Tongue (tissue), 2 donors: Measurements from ENCODE around the gene FAM184A. TPM values are rescaled to one million over a fixed set of nuclear protein-coding genes. Genes with fewer than 3 reads are reported as not detected.

Source experiments
- DNase-seq: peaks from one replicate; pipeline ENCODE4 v3.0.0-alpha.2; 2015
- total RNA-seq: library from RNA; depleted of rRNA; stranded (reverse); fragments of >200 nt; gene quantifications from one replicate; pipeline ENCODE4 v1.2.3, GENCODE V29; 2014

Gene FAM184A
- total RNA-seq, 1 donor from 2014 or later, result 16.4 TPM

DNA sequence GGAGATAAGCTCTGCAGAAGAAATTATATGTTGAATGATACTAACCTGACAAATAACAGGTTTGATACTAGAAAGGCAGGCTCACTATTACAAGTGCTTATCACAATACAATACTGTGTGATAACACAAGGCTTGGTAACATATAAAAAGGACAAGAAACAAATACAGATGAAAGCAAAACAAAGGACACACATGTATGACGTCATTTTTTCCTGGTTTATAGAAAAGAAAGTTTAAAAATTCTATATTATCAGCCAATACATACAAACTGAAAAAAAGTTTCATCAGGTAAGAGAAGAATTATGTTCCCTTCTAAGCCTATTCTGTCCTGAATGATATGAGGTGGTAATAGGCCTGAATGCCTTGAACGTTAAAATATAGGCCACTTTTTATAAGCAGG, 111.2 kb downstream of the FAM184A start:
- DNase-seq, result no peak

DNA sequence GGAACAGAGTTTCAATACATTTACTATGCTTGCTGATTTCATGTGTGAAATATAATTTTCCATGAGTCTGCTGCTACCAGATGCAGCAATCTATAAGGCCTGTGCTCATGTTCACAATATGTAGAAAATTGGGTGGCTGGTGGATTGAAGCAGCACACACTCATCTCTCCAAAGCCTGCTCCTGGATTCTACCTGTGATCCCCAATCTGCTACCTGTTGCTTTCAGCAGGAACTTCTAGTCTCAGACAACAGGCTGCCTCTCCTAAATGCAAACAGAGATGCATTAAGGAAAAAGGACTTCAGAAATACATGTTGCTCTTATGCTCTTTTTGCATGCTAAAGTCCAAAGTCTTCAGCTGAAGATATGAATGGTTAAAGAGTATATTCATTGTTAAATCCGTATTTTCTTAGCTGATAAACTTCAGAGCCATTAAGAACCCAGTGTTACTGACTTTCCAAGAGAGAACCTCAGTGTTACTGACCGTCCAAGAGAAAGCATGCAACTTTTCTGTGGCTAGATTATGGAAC, 112.6 kb downstream of the FAM184A start:
- DNase-seq, result no peak

DNA sequence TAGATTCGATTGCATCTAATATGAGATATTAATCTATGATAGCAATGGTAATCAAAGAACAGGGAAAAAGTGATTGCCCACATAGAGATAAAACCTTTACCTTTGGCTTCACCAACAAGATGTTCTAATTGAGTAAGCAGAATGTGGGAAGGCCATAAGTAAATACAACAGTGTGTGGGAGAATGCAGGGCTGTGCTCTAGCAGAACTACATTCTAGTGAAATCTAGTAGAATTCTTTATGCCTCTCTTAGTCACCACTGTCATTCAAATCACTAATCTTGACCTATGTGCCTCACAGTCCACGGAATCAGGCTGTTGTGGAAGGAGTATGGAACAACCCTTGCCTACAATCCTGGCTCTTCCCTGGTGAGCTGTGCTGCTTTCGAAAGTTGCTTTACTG, 113.1 kb downstream of the FAM184A start:
- no peak for DNase-seq

DNA sequence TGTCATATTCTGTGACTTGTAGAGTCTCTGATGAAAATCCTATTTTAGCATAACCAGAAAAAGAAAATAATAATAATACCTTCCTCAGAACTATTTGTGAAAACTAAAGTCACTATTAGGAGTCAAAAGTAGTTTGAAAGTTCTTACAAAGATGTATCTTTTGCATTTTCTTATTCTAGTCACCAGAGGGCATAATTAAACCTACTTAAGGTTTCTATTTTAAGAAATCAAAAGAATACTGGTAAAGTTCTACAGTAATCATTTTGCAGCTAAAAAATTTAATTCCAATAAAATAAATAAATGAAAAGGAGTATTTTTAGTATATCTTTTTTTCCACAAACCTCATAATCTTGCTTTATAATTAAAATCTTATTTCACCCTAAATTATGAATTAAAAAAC, 115.5 kb downstream of the FAM184A start:
- peak; percentile 13 for DNase-seq

DNA sequence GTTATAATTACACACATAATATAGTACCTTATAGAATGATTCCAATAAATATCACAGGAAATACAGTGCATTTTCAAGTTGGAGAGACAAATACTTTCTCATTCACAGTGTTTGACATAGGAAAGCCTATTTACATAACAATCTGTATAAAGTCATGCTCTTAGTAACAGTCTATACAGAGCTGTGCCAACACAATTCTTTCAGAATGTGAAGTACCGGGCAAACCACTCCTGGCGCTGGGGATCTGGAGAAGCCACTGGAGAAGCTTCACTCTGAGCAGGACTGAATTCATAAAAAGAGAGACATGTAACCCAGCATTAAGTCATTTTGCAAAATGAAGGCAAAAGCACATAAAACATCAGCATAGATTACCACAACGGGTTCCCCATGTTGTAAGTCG, 118.6 kb downstream of the FAM184A start:
- no peak for DNase-seq

DNA sequence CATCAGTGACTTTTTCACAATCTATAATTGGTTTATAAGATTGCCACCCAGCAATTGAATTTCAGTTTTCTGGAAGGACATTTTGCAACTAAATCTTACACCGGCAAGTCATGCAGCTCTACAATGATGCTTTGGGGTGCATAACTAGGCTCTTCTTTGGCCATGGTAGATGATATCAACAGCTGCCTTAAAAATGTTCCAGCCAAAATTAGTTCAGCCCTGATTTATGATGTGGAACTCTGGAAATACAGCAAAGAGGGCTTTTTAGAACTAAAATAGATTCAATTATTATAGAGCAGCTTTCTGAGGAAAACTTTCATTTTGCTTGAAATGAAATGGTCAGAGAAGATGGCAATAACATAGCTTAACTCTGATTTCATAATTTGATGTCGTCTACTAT, 125.1 kb downstream of the FAM184A start:
- DNase-seq, result peak; percentile 56

DNA sequence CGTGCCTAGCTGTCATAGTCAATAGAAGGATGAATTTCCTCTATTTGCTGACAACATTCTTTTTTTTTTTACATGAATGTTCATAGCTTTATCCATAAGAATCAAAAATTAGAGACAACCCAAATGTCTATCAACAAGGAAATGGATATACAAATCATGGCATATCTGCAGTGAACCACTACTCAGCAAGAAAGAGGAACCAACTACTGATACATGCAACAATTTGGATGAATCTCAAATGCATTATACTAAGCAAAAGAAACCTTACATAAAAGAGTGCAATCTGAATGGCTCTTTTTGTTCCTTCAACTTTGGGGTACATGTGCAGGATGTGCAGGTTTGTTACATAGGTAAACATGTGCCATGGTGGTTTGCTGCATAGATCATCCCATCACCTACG, 125.8 kb downstream of the FAM184A start:
- no peak for DNase-seq

DNA sequence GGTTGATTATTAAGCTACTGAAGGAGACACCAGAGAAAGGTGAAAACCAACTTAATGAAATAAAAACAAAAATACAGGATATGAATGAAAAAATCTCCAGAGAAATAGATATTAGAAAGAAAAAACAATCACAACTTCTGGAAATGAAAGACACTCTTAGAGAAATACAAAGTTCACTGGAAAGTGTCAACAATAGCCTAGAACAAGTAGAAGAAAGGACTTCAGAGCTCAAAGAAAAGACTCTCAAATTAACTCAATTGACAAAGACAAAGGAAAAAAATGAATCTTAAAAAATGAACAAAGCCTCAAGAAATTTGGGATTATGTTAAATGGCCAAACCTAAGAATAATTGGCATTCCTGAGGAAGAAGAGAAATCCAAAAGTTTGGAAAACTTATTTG, 133.2 kb downstream of the FAM184A start:
- no peak for DNase-seq

DNA sequence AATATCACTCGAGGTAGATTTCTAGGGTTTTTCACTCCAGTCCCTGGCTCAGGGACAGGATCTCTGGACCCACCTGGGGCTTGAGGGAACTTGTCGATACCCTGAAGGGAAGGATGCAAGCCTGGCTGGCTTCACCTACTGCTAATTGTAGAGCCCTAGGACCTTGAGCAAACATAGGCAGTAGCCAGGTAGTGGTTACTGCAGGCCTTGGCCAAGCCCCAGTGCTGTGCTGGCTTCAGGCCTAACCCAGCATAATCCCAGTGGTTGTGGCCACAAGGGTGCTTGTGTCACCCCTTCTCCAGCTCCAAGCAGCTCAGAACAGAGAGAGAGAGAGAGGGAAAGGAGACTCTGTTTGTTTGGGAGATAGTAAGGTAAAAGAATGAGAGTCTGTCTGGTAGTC, 137.7 kb downstream of the FAM184A start:
- DNase-seq, result no peak

DNA sequence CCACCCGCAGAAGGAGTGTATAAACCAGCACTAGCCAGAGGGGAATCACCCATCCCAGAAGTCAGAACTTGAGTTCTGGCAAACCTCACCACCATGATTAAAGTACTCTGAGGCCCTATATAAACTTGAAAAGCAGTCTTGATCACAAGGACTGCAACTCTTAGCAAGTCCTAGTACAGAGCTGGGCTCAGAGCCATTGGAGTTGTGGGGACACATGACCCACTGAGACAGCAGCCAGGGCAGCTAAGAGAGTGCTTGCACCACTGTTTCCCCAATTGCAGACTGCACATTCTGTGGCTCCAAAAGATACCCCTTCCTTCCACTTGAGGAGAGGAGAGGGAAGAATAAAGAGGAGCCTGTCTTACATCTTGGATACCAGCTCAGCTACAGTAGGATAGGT, 138.8 kb downstream of the FAM184A start:
- DNase-seq, result no peak

DNA sequence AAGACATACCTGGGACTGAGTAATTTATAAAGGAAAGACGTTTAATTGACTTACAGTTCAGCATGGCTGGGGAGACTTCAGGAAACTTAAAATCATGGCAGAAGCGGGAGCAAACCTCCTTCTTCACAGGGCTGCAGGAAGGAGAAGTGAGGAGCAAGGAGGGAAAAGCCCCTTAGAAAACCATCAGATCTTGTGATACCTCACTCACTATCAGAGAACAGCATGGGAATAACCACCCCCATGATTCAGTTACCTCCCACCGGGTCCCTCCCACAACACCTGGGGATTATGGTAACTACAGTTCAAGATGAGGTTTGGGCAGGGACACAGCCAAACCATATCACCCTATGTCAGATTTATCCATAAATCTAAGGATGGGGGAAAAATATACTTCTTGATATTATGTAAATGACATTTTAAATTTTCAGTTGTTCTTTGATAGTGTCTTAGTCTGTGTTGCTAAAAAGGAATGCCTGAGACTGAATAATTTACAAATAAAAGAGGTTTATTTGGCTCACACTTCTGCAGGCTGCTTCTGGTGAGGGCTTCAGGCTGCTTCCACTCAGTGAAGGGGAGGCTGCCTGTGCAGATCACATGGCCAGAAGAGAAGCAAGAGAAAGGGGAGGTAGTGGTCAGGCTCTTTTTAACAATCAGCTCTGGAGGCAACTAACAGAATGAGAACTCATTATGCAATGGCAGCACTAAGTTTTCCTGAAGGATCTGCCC, 142.3 kb downstream of the FAM184A start:
- no peak for DNase-seq

DNA sequence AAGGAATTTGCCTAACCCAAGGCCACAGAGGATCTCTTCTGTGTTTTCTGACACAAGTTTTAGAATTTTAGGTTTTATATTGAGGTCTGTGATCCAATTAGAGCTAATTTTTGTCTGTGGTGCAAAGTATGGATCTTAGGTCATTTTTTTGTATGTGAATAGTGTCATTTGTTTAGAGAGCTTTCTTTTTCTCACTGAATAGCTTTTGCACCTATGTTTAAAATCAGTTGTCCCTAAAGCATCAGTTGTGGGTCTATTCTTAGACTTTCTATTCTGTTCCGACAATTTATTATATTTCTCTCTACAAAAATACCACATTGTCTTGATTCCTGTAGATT, 143.2 kb downstream of the FAM184A start:
- DNase-seq, result no peak

DNA sequence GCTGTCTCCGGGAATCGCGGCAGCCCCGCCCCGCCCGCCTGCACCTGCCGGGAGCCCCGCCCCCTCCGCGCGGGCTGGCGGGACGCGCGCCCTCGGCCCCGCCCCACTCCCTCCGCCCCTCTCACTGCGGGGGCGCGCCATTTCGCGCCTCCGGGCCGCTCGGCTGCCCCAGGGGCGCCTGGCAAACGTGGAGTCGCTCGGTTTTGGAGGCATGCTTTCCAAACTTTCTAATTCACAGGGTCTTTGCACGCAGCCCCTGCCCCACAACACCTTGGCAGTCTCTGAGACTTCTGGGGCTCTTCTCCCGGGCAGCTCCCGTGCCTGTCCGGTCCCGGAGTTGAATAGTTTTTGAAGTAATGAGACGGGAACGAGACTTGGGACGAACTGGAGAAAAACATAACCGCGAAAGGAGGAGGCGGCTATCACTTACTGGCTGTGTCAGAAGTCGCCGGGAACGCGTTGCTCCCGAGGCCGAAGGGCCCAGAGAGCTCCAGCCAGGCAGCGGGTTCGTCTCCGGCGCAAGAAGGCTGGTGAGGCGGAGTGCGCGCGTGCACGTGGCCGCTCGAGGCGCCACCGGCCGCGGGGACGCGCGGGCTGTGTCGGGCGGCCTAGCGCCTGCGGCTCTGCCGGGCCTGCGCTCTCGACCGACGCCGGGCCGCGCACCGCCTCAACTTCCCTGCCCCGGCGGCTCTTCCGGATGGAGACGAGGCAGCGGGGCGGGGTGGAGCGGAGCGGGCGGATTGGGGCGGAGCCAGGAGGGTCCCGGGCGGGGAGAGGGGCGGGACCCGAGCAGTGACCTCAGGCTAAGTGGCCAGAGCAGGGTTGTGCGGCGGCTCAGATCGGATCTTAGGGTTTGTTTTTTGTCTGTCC, 143.8 kb downstream of the FAM184A start, which contains the start of gene MCM9:
TSS of gene MCM9 (minus strand) at position 699 of the 870 bp plus-strand sequence. CDS start 3,436 bp downstream, outside the sequence.
- peak; percentile 95 for DNase-seq

DNA sequence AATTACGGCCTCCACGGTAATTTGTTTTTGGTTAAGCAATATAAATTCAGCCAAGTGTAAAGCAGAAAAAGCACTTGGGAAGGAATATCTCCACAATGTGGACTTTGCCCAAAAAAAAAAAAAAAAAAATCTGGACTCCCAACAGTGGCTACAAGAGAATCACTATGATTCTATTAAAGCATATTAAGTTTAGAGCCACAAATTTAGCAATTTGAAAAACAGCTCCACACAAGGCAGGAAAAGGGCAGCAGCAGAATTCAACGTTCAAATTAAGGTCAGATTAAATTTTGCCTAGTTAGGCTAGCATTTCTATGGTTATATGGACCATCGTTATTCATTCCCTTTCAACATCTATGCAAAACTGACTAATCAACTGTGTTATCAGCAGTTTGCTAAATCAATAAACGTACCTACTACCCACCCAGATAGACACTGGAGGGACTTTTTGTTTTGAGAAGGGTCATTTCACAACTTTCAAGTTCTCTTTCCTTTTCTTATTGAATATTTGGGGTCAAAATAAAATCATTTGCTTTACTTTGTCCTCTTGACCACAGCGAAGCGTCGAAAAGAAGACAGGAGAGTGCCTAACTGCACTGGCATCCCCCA, 144.5 kb downstream of the FAM184A start:
- DNase-seq, result no peak

DNA sequence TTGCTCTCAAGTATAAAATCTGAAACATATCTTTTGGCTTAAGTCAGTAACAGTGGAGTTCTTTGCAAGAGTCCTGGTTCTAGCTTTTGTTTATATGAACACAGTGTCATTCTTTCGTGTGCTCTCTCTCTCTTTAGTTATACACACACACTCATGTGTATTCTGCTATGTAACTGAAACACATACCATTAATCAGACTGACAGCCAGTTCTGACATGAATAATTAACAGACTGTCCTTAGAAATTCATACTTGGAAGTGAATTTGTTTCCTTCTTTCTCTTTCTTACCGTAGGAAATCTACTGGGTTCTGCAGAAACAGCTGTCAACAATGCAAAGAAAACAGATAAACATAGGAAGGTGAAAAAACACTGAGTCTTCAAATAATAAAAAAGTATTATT, 146.0 kb downstream of the FAM184A start:
- no peak for DNase-seq

DNA sequence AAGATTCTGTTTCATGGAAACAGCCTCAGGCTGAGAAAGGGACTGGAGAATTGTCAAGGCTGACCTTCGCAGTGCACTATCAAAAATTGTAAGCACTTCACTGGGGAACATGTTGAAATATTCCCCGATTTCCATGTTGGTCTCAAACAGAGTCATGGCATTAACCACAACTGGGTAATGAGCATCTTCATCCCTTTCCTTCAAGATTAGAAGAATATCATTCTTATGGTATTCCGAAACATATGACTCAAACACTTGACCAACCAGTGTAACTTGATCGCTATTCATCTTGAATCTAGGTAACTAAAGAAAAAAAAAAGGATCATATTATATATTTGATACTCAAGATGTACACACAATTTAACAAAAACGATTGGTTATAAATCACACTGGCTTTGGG, 147.0 kb downstream of the FAM184A start:
- no peak for DNase-seq

DNA sequence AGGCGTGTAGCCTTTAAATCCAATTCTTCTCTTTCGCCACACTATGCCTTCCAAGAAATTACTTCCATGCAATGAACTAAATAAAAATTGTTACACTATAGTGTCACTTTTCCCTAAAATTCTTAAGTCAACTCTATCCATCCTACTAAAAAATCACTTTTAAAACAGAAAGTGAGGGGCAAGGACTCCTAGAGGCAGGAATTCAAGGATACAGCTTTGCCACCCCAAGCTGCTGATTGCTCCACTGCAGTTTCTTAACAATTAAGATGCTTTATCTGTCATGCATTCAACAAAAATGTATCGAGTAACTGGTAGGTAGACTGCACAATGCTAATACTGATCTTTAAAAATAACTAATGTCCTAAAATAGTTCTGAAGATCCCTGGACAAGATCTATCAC, 147.8 kb downstream of the FAM184A start:
- no peak for DNase-seq

DNA sequence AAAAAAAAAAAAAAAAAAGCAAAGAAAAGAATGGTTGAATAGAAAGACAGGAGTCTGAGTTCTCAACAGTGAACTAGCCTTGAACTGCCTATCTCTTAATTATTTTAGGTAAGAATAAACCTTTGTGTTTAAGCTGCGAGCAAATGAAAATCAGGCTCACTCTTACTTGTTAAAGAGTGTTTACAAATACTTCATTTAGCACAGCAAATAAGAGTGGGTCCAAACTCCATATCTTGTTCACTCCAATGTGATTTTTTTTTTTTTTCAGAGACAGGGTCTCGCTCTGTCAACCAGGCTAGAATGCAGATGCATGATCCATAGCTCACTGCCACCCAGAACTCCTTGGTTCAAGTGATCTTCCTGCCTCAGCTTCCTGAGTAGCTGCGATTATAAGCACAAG, 155.4 kb downstream of the FAM184A start:
- no peak for DNase-seq

DNA sequence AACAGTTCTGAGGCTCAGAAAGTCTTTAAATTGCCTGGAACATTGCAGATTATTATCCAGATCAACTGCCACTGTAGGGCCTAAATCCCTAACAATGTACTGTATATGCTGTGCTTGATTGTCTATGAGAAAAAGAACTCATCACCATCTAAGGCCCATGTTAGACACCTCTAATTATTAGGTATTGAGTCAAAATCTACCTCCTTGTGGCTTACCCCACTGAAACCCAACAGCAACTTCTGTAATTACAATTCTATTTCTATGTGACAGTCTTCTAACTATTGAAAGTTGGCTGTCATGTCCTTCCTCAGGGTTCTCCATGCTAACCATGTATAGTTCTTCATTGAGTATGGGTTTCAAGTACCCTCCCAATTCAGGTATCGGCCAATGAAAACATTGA, 157.4 kb downstream of the FAM184A start:
- DNase-seq, result no peak

DNA sequence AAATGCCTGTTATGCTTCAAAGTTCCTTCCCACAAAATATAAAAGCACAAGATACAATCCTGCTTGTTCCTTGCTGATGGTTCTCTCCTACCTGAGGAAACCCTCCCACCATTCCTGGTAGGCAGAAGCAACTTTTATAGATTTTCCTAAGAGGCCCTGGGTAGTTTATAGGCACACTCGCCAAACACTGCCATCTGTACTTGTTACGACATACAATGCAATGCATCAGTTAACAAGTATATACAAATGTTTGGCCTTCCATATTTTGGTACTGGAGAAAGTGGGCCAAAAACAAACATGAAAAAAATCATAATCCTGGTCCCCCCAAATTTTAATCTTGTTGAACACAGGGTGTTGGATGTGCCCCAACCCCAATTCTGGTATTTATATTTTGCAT, 160.1 kb downstream of the FAM184A start:
- DNase-seq, result no peak

DNA sequence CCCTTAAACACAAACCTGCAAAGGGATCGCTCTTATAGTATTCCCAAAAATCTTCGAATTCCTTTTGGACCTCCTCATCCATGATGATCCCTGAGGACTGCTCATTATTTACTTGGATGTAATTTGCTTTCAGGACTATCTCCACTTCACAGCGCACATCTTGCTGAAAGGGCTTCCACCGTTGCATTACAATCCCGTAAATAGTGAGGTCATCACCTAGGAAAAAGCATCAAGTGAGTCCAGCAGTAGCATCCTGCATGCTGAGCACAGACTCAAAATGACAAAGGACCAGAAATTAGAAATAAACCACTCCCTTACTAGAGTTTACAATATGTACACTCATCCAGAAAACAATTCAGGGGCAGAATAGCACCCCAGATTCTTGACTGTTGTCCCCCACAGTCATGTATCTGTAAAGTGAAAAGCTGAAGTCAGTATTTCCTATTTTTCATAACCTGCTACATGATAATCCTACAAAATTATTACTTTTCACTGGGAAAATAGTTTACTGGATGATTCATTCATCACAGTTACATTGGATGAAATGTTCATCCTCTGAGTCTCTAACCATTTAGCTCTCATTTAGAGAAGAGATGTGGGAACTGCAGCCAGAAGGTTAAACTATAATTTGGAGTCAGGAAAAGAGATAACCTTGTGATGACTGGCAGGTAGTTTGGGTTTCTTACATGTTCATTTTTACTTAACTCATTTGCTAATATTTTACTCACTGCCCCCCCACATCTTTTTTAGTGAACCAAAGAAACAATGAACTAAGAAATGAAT, 160.7 kb downstream of the FAM184A start:
- DNase-seq, result no peak

DNA sequence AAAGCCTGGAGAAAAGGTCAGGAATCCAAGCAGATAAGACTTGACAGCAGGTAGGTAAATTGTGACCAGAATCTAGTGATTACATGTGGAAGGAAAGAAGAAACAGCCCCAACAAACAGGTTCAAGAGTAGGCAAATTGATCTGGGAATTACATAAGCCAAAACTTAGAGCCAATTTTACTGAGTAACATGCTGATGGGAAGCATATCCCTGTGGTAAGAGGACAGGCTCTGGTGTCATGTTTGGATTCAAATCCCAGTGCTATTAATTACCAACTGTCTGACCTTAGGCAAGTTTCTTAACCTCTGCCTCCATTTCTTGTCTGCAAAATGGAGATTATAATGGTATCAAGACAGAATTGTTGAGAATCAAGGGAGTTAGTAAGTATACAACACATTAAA, 163.9 kb downstream of the FAM184A start:
- DNase-seq, result no peak
